GDM1 (cell line): ENCODE data around the gene CFAP52.
"Not testable (repeated sequence)": the region's sequence is repeated elsewhere in the genome, so short reads cannot be mapped to it uniquely, and the experiment has no call there.

Source experiments
- DNase-seq: peaks from one replicate; lab custom pipeline; 2025; lab: John Stamatoyannopoulos, UW

The CFAP52 gene

DNA sequence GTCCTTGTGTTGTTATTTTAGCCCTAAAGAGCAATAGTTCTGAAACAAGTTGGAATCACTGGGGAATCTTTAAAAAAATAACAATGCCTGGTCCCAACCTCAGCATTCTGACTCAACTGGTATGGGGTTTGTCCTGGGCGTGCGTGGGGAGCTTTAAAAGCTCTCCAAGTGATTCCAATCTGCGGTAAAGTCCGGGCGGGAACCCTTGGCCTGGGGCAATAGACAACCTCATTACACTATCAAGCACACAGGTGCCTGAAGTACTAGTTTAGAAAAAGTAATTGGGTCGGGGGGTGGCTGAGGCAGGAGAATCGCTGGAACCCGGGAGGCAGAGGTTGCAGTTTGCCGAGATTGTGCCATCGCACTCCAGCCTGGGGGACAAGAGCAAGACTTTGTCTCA is 5.2 kb upstream of the CFAP52 start:
- DNase-seq: no peak

DNA sequence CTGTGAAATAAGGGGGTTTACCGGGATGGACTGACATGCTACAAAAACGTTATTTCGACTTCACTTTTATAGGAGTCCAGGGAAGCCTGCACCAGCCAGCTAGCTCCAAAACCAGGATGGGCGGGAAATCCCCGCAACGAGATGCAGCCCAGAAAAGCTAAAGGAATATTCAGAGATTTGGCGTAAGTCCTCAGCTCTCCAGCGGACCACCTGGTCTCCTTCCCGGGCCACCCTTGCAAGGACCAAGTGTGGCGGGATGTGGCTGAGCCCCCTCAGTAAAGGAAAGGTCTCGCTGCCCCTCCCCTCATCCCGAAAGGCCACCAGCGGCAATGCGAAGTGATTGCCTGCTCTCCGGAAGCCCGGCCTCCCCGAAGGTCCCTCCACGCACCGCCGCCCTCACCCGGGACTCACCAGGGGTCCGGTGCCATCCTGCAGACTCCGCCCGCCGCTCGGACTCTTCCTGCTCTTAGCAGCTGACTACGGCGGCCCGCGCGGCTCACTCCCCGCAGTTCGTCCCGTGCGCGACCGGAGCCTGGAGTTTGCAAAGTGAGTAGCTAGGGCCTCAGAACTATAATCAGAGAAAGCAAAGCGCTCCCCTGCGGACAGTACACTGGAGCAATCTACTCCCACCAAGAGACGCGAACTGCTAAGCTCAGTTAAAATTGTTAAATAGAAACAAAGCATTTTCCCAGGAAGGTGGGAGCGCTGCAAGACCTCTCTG is 901 bp upstream of the CFAP52 start, which contains the start of gene STX8:
TSS of gene STX8 (minus strand) at position 440 of the 721 bp plus-strand sequence. CDS start at position 428, 12 bp downstream.
- peak; percentile 75 for DNase-seq

DNA sequence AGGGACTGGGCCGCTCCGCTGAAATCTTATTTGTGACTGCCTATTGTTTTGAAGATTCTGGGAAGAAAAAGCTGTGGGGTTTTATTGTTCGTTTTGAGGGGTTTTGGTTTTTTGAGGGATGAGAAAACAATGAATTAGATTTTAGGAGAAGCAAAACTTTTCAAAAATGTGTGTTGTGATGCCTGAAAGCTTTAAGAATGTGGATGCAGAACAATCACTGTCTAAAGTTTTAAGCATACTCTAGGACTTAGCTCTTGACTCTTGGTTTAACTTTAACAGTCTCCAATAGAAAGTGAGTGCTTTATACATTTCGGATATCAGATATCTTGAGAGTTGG is 899 bp downstream of the CFAP52 start:
- no peak for DNase-seq

DNA sequence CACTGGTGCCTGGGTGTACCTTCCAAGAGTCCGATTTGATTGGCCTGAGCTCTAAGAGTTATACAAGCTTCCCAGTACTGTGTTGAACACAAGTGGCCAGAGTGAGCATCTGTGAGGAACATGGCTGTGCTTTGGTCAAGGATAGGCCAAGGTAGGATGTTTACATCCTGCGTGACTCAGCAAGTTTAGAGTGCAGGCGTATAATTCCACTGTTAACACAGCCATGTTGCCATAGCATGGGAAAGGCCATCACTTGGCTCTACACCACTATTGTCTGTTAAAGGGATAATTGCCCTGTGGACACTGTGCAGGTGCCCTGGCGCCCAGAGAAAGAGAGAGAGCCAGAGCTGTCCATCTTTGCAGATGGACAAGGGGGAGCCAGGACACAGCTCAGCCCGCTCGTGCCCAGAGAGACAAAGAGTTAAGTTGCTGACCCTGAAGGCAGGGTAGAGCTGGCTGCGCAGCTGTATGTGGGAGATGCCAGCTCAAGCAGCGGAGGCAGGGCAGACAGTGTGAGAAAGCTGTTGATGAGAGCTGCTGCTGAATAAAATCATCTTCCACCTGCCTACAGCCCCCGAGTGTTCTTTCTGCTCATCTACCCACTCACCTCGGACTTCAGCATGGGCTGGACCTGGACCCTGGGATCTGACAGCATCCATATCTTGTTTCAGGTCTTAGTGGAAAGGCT is 11.7 kb downstream of the CFAP52 start:
- DNase-seq: no peak

DNA sequence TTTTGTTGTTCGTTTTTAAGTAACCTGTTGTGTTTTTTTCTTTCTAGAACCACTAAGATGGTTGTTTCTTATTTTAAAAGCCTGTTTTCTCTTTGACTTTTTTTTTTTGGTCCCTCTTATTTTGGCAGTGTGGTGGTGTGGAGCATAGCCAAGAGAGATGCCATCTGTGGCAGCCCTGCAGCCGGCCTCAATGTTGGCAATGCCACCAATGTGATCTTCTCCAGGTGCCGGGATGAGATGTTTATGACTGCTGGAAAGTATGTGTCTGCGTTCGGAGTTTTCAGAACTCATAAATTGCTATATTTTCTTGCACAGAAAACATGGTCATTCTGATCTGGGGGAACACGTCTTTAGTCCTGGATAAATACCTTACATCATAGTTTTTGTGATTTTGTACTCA is 17.6 kb downstream of the CFAP52 start:
- DNase-seq: no peak

DNA sequence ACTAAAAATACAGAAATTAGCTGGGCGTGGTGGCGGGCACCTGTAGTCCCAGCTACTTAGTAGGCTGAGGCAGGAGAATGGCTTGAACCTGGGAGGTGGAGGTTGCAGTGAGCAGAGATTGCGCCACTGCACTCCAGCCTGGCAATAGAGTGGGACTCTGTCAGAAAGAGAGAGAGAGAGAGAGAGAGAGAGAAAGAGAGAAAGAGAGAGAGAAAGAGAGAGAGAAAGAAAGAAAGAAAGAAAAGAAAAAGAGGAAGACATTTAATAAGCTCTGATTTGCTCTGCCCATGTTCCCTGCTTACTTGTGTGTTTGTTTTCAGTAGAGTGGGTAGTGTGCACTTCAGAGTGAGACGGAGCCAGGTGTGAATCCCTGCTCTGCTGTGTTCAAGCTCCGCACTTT is 21.2 kb downstream of the CFAP52 start:
- DNase-seq: not testable (repeated sequence)

DNA sequence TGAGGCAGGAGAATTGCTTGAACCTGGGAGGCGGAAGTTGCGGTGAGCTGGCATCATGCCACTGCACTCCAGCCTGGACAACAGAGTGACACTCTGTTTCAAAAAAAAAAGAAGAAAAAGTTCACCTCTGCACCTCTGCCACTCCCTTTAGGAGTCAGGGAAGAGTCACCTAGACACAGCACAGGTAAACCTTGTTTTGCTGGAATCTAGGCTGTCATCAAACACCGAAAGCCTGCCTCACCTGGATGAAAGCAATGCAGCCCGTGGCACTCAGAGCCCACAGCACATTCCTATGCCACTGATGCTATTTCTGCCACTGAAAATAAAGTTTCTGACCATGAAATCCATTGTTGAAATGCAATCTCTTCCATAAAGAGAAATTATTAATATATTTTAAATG is 22.2 kb downstream of the CFAP52 start:
- DNase-seq: no peak

DNA sequence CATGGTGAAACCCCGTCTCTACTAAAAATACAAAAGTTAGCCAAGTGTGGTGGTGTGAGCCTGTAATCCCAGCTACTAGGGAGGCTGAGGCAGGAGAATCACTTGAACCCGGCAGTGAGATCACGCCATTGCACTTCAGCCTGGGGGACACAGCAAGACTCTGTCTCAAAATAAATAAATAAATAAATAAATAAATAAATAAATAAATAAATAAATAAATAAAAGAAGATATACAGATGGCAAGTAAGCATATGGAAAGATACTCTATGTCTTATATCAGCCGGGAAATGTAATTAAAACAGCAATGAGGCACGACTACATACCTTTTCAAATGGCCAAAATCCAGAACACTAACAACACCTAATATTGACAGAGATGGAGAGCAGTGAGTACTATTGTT is 28.1 kb downstream of the CFAP52 start:
- not testable (repeated sequence) for DNase-seq

DNA sequence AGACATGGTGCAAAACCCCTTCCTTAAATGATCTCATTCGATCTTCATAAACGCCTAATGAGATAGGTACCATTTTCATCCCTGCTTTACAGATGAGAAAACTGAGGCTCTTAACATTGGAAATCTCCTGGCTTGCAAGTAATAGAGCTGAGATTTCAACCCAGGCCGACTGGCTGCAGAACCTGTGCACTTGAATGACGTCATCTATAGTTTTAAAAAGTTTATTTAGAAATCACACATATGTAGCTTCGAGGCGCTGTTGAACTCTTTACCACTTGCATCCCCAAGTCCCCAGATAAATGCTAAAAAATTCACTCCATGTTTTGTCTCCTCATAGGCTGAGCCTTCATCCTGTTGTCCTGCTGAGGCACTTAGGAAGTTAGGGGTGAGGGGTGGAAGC is 30.0 kb downstream of the CFAP52 start:
- DNase-seq: no peak

DNA sequence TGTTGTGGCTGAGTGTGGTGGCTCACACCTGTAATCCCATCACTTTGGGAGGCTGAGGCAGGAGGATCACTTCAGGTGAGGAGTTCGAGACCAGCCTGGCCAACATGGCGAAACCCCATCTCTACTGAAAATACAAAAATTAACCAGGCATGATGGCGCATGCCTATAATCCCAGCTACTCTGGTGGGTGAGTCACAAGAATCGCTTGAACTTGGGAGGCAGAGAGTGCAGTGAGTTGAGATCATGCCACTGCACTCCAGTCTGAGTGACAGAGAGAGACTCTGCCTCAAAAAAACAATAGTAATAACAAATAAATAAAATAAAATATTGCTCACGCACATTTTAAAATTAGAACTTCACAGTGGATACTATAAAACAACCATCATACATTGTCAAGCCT is 30.6 kb downstream of the CFAP52 start:
- DNase-seq: not testable (repeated sequence)

DNA sequence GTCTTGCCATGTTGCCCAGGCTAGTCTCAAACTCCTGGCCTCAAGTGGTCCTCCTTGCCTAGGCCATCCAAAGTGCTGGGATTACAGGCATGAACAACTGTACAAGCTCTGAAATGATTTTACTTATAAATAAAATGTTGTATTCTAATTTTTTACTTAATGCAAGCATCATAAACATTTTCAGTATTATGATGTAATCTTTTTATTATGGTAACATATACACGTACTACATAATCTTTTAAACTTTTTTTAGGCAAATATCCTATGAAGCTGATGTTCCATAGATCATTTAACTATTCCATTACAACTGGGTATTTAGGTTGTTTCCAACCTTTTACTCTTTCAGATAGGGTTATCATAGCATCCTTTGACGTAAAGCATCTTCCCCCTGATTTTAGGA is 35.1 kb downstream of the CFAP52 start:
- DNase-seq: no peak

DNA sequence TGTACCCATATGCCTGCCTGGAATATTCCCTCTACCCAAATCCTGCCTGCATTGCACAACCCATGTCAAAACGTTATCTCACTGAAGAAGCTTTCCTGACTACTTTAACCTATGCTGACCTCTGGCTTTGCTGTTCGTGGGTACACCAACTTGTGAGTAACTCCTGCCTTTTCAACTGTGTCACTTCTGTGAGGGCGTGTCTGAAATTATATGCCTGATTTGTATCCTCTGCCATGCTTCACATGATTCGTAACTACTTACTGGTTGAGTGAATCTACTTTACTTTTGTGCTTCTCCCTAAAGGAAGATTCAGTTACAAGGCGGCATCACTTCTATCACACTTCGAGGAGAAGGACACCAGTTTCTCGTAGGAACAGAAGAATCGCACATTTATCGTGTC is 35.6 kb downstream of the CFAP52 start:
- no peak for DNase-seq

DNA sequence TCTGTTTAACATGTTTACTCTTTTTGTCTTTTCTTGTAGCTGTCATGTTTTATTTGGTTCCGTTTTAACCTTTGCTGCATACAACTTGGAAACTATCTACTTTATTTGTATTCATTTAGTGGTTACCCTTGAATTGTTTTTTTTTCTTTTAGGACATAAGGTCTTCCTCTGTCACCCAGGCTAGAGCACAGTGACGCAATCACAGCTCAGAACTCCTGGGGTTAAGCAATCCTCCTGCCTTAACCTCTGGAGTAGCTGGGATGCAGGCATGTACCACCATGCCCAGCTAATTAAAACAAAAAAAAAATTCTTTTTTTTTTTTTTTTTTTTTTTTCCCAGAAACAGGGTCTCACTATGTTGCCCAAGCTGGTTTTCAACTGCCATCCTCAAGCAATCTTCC is 39.0 kb downstream of the CFAP52 start:
- no peak for DNase-seq

DNA sequence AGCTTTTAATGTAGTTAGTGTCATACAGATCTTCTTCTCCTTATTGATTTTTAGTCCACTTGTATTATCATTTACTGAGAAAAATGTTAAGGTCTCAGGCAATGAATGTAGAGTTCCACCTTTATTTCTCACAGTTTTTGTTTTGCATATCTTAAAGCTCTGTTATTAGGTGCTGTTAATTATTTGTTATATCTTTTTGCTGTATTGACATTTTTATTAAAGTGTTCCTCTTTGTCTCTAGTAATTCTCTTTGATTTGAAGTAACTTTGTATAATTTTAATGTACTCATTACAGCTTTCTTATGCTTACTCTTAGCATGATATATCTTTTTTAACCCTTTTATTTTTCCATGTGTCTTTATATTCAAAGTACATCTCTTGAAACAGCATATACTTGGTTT is 46.5 kb downstream of the CFAP52 start:
- no peak for DNase-seq

DNA sequence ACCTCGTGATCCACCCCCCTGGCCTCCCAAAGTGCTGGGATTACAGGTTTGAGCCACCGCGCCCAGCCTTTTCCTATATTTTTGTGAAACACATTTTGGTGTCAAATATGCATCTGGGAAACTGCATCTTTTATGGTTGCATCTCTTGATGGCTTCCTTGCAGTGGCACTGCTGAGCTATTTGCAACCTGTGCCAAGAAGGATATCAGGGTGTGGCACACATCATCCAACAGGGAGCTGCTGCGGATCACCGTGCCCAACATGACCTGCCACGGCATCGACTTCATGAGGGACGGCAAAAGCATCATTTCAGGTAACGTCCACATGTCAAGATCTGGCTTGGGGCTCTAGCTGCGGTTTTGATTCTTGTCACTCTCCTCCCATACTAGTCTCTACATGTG is 52.1 kb downstream of the CFAP52 start:
- DNase-seq: no peak

DNA sequence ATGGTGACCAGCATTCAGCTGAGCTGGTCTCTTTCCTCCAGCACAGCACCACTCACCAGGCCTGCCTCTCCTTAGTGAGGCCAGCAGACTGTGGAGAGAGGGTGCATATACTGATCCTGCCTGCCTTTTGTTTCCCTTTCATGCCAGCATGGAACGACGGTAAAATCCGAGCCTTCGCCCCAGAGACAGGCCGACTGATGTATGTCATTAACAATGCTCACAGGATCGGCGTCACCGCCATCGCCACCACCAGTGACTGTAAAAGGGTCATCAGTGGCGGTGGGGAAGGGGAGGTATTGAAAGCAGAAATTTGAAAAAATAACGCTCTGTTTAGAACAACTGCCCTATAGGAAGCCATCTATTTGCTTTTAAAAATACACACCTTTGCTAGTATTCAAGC is 56.3 kb downstream of the CFAP52 start:
- DNase-seq: no peak

DNA sequence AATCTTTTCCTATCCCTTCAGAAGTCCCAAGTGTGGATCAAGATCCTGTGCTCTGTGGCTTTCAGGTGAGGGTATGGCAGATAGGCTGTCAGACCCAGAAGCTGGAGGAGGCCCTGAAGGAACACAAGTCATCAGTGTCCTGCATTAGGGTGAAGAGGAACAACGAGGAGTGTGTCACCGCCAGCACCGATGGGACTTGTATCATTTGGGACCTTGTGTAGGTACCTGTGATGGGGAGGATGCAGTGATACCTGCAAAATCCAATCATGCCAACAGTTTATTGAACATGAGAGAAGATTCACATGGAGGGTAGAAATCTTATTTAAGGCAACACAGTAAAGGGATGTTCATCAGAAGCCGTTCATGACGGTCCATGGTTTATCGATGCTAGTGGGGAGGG is 58.9 kb downstream of the CFAP52 start:
- no peak for DNase-seq

DNA sequence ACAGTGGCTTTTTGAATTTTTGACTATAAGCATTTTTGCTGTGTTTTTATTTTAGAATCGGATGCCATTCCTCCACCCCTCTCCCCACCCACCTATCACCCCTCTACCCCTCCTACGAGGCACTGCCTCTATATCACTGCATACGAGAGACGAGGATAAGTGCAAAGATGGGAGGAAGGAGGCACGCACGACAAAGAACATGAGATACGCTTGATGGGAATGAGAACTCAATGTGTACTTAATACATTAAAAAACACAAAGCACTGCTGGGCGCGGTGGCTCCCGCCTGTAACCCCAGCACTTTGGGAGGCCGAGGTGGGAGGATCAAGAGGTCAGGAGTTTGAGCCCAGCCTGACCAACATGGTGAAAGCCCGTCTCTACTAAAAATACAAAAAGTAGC is 60.1 kb downstream of the CFAP52 start:
- no peak for DNase-seq

DNA sequence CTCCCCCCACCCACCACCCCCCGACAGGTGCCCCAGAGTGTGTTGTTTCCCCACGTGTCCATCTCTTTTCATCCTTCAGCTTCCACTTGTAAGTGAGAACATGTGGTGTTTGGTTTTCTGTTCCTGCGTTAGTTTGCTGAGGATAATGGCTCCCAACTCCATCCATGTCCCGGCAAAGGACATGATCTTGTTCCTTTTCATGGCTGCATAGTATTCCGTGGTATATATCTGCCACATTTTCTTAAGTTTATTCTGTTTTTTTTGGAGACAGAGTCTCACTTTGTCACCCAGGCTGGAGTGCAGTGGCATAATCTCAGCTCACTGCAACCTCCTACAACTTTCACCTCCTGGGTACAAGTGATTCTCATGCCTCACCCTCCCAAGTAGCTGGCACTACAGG is 63.9 kb downstream of the CFAP52 start:
- DNase-seq: not testable (repeated sequence)

DNA sequence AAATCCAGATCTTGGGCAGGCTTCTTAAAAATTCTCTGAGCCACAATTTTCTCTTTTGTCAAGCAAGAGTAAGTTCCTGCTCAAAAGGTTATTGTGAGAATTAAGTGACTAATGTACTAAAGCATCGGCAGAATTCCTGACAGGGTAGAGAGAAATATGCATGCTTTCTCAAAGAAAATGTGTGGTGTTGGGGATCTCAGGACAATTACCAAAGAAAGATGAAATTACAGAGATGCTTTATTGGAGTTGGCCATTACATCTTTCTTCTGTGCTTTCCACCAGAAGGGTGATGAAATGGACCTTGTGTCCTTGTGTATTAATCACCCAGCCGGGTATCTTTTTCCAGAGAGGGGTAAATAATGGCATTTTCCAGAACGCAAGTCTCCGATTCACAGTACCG is 67.2 kb downstream of the CFAP52 start:
- no peak for DNase-seq

DNA sequence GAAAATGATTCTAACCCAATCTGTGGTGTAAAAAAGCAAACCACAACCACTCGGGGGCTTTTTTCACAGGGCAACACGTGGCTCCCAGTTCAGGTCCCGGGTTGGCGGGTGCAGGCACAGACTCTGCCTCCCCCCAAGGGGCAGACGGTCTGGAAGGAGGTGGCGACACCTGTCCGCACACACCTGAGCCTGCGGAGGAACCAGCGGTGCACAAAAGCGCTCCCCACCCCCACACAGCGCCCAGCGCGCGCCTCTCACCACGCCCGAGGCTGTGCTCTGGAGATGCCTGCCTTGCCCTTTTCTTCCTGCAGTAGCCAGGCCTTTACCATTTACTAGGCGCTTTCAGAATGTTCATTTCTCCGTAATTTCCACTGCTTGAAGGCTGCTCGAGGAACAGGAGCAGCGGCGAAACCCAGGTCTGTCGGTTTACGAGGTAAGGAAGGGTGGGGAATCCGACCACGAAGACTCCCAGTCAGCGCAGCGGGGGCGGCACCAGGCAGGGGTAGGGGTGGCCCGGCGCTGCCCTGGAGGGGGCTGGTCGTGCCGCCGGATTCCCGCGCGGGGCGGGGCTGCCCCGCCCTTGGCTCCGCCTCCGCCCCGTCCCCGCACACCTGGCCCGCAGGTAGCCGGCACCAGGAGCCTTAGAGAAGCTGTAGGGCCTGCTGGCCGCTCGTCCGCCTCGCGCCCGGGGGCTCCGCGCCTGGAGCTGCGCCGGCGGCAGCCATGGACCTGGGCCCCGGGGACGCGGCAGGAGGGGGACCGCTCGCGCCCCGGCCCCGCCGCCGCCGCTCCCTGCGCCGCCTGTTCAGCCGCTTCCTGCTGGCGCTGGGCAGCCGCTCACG is 68.7 kb downstream of the CFAP52 start, which contains the start of gene USP43:
TSS of gene USP43 (plus strand) at position 608 of the 842 bp plus-strand sequence. CDS start at position 724, 116 bp downstream.
- no peak for DNase-seq

DNA sequence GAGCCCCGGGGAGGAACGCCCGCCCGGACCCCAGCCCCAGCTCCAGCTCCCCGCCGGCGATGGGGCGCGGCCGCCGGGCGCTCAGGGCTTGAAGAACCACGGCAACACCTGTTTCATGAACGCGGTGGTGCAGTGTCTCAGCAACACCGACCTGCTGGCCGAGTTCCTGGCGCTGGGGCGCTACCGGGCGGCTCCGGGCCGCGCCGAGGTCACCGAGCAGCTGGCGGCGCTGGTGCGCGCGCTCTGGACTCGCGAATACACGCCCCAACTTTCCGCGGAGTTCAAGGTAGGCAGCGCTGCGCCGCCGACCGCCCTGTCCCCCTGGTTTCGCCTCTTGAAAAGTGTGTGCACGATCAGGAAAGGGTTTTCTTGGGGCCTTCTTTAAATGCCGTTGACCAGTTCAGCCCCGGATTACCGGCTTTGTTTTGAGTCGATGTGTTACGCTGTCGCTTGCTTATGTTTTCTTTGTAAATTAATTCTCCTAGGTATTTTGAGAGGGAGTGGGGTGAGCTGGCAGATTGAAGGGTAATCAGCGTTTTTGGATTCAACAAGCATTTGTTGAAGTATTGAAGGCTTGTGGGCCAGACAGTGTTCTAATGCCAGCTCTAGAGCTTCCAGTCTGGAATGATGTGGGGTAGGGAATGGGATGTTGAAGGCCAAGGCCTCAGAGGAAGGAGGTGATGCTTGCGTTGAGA is 69.6 kb downstream of the CFAP52 start:
- DNase-seq: peak; percentile 27
